SK-N-SH treated with all-trans-retinoic acid at 6 μM for 48 hours (cell line): ENCODE measurements around the gene PTPRD.

Source experiments
- ATAC-seq: fragments of 200-7000 bp; cut with Tn5 transposase; 3 replicates; pipeline ENCODE4 v1.9.1; 2020; ENCODE audit warnings: mild to moderate bottlenecking, moderate library complexity
- BACH2 ChIP-seq: fragments of 250-450 bp; sonication (Bioruptor Pico); IDR thresholded peaks from 2 replicates; pipeline ENCODE4 v1.9.0; 2021; ENCODE audit warnings: mild to moderate bottlenecking, borderline replicate concordance
- CSDC2 ChIP-seq: fragments of 250-450 bp; sonication (Bioruptor Pico); IDR thresholded peaks from 2 replicates; pipeline ENCODE4 v1.5.0; 2020; ENCODE audit warnings: mild to moderate bottlenecking, moderate library complexity
- OSR1 ChIP-seq: fragments of 250-450 bp; sonication (Bioruptor Pico); IDR thresholded peaks from 2 replicates; pipeline ENCODE4 v1.8.0; 2022; ENCODE audit warnings: moderate library complexity, mild to moderate bottlenecking, inconsistent platforms
- TCF4 ChIP-seq: fragments of 250-450 bp; sonication (Bioruptor Pico); IDR thresholded peaks from 2 replicates; pipeline ENCODE4 v1.8.0; 2021; ENCODE audit warnings: mild to moderate bottlenecking, moderate library complexity, borderline replicate concordance
- TOX ChIP-seq: fragments of 250-450 bp; sonication (Bioruptor Pico); IDR thresholded peaks from 2 replicates; pipeline ENCODE4 v1.8.0; 2021; ENCODE audit warnings: mild to moderate bottlenecking, moderate library complexity, borderline replicate concordance
- ZFP3 ChIP-seq: fragments of 250-450 bp; sonication (Bioruptor Pico); IDR thresholded peaks from 2 replicates; pipeline ENCODE4 v1.5.0; 2020; ENCODE audit warnings: mild to moderate bottlenecking, moderate library complexity
- ZFP30 ChIP-seq: fragments of 450-650 bp; formaldehyde crosslinking; IDR thresholded peaks from 2 replicates; pipeline ENCODE4 v1.5.0; 2022; ENCODE audit warnings: mild to moderate bottlenecking, moderate library complexity
- ZNF565 ChIP-seq: fragments of 450-650 bp; formaldehyde crosslinking; conservative IDR thresholded peaks from 2 replicates; pipeline ENCODE4 v1.5.0; 2020; ENCODE audit warnings: low read depth, mild to moderate bottlenecking, moderate library complexity
- ZNF70 ChIP-seq: fragments of 450-650 bp; formaldehyde crosslinking; IDR thresholded peaks from 2 replicates; pipeline ENCODE4 v1.5.0; 2020; ENCODE audit warnings: mild to moderate bottlenecking, moderate library complexity
- TF ChIP-seq, protein P1 (sequence below): fragments of 250-450 bp; sonication (Bioruptor Pico); IDR thresholded peaks from 2 replicates; pipeline ENCODE4 v1.5.1; 2020; ENCODE audit warnings: low read depth, mild to moderate bottlenecking, moderate library complexity
- TF ChIP-seq, protein P2 (sequence below): fragments of 250-450 bp; sonication (Bioruptor Pico); IDR thresholded peaks from 2 replicates; pipeline ENCODE4 v1.5.1; 2021; ENCODE audit warnings: mild to moderate bottlenecking, moderate library complexity
- TF ChIP-seq, protein P3 (sequence below): fragments of 250-450 bp; sonication (Bioruptor Pico); IDR thresholded peaks from 2 replicates; pipeline ENCODE4 v1.8.0; 2021; ENCODE audit warnings: low read depth, mild to moderate bottlenecking, moderate library complexity, borderline replicate concordance
- TF ChIP-seq, protein P4 (sequence below): fragments of 250-450 bp; sonication (Bioruptor Pico); IDR thresholded peaks from 2 replicates; pipeline ENCODE4 v1.5.0; 2020; ENCODE audit warnings: mild to moderate bottlenecking, moderate library complexity
- TF ChIP-seq, protein P5 (sequence below): fragments of 250-450 bp; sonication (Bioruptor Pico); IDR thresholded peaks from 2 replicates; pipeline ENCODE4 v1.8.0; 2020; ENCODE audit warnings: mild to moderate bottlenecking, moderate library complexity, borderline replicate concordance

The PTPRD gene

DNA sequence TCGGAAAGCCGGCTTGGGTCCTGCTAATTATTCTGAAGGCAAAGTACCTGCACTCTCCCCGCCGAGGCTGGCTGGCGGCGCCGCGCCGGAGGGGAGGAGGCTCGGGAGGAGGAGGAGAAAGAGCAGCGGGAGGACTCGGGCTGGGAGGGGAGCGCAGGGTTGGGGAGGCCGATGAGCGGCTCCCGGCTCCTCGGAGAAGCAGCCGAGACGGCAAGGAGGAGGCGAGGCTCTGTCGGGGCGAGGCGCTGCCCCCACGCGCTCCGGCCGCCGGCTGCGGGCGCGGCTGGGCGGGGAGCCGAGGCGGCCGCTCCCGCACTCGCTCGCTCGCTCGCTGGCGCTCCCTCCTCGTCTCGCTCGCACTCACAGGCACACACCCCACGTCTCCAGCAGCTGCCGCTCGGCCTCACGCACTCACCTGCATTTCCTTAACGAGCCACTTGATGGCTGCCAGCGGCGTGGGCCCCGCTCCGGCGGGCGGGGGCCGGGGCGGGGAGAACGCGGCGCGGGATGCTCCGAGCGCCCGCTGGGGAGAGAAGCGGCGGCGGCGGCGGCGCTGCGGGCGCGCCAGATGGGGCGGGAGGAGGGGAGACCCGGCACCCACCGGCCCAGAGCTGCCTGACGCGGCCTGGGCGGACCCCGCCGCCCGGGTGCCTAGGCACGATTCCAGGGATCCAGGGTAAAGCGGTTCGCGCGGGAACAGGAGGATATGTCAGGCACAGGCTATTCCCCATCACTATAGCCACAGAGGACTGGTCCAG is at the start of gene PTPRD:
Gene PTPRD, minus strand, starts transcription at position 362 of the 758 bp plus-strand sequence.
- TF ChIP-seq CSDC2 (no peak), ZFP30 (CRISPR knock-in tag) (no peak)
- TF ChIP-seq, protein P1, sequence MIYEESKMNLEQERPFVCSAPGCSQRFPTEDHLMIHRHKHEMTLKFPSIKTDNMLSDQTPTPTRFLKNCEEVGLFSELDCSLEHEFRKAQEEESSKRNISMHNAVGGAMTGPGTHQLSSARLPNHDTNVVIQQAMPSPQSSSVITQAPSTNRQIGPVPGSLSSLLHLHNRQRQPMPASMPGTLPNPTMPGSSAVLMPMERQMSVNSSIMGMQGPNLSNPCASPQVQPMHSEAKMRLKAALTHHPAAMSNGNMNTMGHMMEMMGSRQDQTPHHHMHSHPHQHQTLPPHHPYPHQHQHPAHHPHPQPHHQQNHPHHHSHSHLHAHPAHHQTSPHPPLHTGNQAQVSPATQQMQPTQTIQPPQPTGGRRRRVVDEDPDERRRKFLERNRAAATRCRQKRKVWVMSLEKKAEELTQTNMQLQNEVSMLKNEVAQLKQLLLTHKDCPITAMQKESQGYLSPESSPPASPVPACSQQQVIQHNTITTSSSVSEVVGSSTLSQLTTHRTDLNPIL (CRISPR knock-in tag): no peak
- TF ChIP-seq, protein P2, sequence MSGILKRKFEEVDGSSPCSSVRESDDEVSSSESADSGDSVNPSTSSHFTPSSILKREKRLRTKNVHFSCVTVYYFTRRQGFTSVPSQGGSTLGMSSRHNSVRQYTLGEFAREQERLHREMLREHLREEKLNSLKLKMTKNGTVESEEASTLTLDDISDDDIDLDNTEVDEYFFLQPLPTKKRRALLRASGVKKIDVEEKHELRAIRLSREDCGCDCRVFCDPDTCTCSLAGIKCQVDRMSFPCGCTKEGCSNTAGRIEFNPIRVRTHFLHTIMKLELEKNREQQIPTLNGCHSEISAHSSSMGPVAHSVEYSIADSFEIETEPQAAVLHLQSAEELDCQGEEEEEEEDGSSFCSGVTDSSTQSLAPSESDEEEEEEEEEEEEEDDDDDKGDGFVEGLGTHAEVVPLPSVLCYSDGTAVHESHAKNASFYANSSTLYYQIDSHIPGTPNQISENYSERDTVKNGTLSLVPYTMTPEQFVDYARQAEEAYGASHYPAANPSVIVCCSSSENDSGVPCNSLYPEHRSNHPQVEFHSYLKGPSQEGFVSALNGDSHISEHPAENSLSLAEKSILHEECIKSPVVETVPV (CRISPR knock-in tag): no peak
- ATAC-seq: peak; percentile 80

DNA sequence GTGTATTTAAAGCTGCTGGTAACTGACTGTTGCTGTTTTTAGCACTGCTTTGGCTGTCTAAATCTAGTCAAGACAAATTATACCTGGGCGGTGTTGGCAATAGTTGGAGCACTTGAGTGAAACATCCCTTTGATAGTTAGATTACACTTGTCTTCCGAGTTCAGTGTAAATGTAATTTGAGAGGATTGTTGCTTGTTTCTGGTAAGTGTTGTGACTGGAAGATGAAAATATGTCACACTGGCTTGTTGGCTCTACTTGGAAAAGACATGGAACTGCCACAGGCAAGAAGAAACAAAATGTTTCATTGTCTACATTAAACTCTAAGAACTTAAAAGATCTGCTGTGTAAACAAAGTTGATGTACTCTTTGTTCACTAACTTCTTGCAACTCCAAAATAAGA is 49.2 kb upstream of the PTPRD start:
- ATAC-seq: no peak

DNA sequence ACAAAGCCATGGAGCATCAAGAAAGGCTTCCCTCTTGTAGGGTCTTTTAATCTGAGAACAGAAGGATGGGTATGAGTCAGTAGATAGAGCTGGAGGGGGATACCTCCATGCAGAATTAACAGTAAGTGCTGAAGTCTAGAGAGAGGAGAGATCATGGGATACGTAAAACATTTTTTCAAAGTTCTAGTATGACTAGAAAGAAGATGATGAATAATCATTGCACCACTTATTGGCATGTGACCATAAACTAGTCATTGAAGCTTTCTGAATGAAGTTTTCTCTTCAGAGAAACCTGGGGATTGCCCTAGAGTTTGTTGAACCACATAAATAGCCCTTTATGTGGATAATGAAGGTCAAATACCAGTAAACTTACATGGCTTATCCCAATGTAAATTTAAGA is 48.6 kb upstream of the PTPRD start:
- TF ChIP-seq, protein P1 (CRISPR knock-in tag): no peak
- TF ChIP-seq ZFP3 (CRISPR knock-in tag) (no peak), ZNF565 (no peak)
- no peak for ATAC-seq

More for the DNA sequence above, 49.2 kb upstream of the PTPRD start:
- TF ChIP-seq OSR1 (CRISPR knock-in tag) (no peak), ZNF565 (no peak), ZFP30 (CRISPR knock-in tag) (no peak), BACH2 (CRISPR knock-in tag) (no peak), ZNF70 (CRISPR knock-in tag) (no peak), TOX (no peak), TCF4 (CRISPR knock-in tag) (no peak), CSDC2 (no peak)
- TF ChIP-seq, protein P3, sequence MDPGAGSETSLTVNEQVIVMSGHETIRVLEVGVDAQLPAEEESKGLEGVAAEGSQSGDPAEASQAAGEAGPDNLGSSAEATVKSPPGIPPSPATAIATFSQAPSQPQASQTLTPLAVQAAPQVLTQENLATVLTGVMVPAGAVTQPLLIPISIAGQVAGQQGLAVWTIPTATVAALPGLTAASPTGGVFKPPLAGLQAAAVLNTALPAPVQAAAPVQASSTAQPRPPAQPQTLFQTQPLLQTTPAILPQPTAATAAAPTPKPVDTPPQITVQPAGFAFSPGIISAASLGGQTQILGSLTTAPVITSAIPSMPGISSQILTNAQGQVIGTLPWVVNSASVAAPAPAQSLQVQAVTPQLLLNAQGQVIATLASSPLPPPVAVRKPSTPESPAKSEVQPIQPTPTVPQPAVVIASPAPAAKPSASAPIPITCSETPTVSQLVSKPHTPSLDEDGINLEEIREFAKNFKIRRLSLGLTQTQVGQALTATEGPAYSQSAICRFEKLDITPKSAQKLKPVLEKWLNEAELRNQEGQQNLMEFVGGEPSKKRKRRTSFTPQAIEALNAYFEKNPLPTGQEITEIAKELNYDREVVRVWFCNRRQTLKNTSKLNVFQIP (CRISPR knock-in tag): no peak
- TF ChIP-seq, protein P4, sequence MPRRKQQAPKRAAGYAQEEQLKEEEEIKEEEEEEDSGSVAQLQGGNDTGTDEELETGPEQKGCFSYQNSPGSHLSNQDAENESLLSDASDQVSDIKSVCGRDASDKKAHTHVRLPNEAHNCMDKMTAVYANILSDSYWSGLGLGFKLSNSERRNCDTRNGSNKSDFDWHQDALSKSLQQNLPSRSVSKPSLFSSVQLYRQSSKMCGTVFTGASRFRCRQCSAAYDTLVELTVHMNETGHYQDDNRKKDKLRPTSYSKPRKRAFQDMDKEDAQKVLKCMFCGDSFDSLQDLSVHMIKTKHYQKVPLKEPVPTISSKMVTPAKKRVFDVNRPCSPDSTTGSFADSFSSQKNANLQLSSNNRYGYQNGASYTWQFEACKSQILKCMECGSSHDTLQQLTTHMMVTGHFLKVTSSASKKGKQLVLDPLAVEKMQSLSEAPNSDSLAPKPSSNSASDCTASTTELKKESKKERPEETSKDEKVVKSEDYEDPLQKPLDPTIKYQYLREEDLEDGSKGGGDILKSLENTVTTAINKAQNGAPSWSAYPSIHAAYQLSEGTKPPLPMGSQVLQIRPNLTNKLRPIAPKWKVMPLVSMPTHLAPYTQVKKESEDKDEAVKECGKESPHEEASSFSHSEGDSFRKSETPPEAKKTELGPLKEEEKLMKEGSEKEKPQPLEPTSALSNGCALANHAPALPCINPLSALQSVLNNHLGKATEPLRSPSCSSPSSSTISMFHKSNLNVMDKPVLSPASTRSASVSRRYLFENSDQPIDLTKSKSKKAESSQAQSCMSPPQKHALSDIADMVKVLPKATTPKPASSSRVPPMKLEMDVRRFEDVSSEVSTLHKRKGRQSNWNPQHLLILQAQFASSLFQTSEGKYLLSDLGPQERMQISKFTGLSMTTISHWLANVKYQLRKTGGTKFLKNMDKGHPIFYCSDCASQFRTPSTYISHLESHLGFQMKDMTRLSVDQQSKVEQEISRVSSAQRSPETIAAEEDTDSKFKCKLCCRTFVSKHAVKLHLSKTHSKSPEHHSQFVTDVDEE (CRISPR knock-in tag): no peak
- TF ChIP-seq, protein P5, sequence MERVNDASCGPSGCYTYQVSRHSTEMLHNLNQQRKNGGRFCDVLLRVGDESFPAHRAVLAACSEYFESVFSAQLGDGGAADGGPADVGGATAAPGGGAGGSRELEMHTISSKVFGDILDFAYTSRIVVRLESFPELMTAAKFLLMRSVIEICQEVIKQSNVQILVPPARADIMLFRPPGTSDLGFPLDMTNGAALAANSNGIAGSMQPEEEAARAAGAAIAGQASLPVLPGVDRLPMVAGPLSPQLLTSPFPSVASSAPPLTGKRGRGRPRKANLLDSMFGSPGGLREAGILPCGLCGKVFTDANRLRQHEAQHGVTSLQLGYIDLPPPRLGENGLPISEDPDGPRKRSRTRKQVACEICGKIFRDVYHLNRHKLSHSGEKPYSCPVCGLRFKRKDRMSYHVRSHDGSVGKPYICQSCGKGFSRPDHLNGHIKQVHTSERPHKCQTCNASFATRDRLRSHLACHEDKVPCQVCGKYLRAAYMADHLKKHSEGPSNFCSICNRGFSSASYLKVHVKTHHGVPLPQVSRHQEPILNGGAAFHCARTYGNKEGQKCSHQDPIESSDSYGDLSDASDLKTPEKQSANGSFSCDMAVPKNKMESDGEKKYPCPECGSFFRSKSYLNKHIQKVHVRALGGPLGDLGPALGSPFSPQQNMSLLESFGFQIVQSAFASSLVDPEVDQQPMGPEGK: no peak

DNA sequence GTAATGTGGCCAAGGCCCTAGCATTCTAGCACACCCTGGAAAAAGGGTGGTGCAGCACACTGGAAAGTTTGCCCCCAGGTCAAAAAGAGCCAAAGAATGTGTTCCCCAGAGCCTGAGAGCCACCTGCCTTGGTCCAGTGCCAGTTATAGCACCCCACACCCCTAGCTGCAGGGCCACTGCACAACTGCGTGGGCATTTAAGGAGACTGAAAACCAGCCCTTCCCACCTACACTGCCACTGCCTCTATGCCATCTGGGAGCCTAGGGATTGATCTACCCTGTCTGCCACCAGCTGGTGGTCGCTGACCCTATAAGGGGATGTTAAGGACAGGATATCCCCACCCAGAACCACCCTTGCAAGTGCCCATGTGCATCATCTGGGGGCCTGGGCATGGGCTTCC is 38.2 kb upstream of the PTPRD start:
- no peak for ATAC-seq
- TF ChIP-seq ZNF565: no peak
- TF ChIP-seq, protein P1 (CRISPR knock-in tag): no peak
- TF ChIP-seq, all 23 proteins: peak for 0
